ENCODE measurements around the gene PAPLN.
A peak's percentile ranks its signal among the peaks of the same experiment; 100 is the strongest.

The PAPLN gene

DNA sequence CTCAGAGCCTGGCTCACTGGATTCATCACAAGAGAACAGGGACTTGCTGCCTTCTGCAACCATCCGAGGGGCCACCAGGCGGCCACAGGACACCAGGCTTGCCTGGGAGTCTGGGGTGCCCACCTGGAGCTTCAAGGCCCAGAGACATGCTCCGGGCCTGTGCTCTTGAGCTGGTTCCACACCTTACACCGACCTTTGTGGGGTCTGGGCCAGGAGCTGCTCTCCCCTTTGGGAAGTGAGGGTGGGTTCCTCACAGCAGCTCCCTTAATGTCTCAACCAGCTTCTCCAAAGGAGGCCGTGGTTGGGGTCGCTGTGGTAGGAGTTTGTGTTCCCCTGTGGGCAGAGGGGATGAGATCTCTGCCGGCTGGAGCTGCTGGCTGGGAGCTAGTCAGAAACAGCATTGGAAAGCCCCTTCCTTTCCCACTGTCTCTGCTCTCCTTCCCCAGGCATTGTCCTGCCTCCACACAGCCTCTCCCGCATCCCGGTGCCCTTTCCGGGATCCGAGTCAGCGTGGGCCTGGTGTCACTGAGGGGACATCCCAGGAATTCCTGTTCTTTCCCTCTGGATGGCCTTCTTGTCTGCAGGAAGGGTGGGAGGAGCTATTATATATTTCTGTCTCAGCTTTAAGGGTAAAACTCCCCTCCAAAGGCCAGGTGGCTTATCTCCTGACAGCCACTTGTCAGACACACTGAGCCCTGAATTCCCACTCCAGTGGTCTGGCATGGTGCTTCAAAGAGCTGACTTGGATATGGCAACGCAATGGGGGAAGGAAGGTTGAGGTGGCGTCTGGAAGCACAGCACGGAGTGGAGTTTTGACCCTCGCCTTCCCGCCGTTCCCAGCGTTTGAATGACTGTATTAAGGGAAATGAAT is 5.1 kb upstream of the PAPLN start:
- no peak for DNase-seq

DNA sequence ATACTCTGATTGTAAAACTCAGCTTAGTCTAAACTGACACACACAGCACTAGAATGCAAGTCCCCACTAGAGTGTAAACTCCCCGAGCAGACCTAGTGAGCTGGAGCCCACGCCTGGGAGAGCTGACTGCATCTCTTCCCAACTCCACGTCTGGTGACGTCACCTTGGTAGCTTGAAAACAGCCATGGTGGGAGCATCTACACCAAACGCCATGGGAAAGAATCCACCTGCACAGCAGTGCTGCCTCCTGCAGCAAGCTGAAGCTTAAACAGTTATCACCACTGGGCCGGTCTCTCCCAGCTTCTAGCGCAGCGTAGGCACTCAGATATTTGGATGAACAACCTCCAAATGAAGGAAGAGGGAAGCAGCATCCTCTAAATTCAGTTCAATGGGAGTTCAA is 4.3 kb upstream of the PAPLN start:
- no peak for DNase-seq

- DNase-seq = no peak
These were observed 3.7 kb upstream of the PAPLN start for GRCh38 chr14:73233564-73233963.

- no peak for DNase-seq
These were observed 3.3 kb upstream of the PAPLN start for GRCh38 chr14:73234029-73234428.

- DNase-seq = no peak
These were observed 2.5 kb upstream of the PAPLN start for GRCh38 chr14:73234586-73235394.

DNA sequence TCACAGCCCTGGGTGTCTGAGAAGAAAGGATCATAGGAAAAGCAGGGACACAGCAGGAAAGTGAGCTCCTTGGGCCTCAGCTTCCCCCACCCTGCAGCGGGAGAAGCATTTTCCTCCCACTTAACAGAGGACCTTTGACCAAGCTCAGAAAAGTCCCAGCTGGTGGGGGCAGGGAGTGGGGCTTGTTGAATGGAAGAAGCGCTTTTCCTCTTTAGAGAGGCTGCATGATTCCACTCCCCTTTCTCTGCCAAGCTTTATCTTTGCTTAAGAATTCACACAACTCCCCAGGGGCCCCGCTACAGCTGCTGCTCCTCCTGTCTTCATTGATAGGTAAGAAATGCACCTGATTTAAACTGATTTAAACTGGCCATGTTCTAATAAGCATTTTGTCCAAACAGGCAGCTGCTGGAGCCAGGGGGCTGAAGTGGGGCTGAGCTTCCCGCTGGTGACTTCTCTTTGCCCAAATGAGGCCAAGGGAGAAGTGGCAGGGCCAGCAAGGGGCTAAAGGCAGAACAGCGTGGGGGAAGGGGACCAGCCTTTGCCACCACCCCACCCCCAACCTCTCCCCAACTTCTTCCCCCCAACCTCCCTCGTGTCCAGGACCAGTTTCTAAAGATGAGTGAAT is 1.7 kb upstream of the PAPLN start:
- DNase-seq = no peak

DNA sequence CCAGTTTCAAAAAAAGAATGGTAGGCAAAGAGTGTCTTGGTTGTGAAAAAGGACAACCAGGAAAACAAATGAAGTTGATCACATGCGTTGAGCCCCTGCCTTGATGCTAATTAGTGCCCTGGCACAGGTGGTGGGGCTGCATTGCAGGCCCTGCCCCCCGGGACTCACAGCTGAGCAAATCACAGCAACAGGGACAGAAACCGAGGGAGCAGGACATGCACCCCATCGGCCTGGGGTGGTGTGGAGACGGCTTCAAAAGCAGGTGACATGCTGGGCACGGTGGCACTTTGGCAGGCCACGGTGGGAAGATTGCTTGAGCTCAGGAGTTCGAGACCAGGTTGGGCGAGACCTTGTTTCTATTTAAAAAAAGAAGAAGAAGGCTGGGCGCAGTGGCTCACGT is 1.1 kb upstream of the PAPLN start:
- no peak for DNase-seq

DNA sequence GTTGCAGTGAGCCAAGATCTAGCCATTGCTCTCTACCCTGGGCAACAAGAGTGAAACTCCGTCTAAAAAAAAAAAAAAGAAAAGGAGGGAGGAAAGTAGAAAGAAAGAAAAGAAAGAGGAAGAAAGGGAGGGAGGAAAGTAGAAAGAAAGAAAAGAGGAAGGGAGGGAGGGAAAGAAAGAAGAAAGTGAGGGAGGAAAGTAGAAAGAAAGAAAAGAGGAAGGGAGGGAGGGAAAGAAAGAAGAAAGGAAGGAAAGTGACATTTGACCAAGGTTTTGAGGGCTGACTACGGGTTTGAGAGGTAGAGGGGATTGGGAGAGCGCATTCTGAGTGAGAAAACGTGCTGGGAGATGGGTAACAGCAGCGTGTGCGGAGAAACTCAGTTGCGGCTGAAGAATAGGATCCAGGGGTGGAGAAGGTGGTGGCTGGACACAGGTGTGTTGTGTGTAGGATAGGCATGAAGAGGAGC is 521 bp upstream of the PAPLN start:
- no peak for DNase-seq

DNA sequence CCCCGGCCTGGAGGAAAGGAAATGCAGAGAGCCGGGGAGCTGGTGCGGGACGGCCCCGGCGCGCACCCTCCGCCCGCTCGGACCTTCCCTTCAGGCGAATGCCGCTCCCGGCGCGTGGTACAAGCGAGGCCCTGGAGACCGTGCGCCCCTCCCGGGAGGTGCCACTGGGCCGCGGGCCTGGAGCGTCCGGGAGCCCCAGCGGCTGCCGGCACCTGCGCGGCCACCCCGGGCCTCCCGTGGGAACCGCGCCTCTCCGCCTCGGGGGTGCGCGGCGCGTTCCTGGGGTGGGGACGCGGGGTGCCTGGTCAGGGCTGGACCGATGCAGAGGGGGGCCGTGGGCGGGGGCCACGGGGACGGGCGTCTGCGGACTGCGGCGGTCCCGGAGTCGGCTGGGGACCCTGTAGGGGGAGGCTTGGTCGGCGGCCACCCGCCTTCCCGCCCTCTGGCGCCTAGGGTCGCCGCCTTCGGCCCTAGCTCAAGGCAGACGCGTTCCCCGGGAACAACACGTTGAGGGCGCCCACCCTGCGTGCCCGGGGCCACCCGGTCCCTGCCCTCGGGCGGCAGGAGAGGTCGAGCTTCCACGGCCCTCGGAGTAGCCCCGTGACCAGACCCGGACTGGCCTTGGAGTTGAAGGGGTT is 599 bp downstream of the PAPLN start:
- DNase-seq = no peak

GRCh38 chr14:73238424-73238852 is 1.1 kb downstream of the PAPLN start:
- DNase-seq = no peak

- DNase-seq = no peak
These were observed 1.6 kb downstream of the PAPLN start for GRCh38 chr14:73238941-73239340.

GRCh38 chr14:73239393-73240241 is 2.3 kb downstream of the PAPLN start:
- DNase-seq = no peak

DNA sequence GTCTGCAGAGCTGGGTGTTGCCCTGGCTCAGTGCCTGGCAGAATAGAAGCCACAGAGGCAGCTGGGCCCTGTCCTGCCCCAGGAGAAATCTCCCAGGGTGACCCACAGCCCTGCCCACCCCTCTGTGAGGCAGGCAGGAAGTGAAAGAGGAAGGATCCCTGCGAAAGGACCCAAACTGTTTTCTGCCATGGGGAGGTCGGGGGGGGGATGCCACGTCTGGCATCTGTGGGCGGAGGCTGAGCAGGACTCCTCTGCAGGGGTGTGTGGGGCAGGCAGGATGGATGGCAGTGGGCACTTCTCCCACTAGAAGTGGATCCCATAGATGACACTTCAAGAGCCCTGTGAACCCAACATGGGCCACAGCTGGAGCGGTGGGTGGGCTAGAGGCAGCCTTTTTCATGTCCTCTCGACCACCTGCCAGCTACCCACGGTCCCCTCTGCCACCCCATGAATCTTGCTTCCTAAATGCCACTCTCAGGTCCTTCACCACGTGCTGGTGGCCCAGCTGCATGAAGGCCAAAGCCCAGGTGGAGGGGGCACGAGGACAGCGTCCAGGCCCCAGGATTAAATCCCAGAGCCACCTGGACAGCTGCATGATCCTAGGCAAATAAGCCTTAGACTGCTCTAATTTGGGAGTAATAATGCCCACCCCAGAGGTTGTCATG is 3.6 kb downstream of the PAPLN start:
- no peak for DNase-seq

DNA sequence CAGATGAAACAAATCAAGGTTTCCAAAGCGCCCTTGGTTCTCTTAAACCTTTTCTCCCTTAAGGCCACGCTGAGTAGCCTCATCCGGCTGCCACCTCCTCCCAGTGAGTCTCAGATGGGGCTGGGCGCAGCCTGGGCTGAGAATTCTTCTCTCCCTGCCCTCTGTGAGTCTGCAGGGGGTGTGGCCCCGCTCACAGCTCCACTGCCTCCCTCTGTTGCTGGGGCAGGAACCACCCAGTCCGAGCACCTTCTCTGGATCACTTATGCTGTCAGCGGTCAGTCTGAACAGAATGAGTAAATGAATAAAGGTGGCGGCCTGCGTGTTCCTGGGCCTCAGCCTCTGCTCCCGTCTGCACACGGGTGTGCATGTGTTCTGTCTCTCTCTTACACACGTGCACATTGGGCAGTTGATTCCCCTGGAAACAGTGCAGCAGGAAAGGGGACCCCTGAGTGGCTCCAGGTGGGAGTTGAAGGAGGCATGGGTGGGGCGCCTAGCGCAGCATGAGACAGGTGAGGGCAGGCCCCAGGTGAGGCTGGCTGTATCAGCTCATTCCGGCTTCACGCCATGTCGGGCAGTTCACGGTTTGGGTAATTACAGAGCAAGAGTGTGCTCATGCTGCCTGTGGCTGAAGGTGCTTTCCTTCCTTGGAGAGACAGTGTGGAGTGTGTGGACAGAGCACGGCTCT is 4.3 kb downstream of the PAPLN start:
- DNase-seq = no peak

DNA sequence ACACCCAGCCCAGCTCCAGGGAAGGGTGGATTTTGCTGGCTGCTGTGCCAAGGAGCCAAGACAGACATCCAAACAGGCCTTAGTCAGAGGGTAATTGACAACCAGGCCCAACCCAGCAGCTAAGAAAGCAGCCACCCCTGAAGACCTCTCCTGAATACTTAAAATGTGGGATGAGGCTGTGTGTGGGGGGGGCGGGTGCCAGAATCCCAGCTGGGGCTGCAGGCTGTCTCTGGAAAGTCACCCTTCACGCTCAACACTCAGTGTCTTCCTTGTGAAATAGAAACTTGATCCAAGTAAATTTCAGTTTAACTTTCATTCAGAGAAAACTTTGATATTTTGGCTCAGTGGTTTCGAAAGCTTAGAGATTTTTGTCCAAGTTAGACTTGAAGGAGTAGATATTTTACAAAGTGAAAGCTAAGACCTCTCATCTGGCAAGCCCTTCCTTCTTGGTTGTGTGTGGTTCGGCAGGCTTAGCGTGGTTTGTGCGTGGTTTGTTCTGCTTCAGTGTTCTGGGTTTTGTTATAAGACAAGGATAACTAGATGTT is 5.1 kb downstream of the PAPLN start:
- no peak for DNase-seq

DNA sequence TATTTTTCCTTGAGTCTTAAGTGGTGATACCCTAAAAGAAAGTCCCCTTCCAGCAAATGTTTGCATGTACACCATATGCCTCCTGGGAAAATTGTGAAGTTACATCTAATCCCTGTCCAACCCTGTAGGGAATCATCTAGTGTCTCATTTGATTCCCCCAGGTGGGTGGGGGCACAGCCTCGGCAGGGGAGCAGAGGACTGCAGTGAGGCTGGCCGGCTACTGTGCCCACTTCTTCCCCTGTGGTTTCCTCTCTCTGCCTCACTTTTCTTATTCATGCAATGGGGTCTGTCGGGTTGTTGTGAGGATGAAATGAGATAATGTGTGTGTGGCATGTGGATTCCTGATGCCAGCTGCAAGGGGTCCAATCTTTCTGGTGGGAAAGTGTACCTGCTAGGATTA is 6.0 kb downstream of the PAPLN start:
- DNase-seq = no peak

- DNase-seq = no peak
These were observed 6.4 kb downstream of the PAPLN start for GRCh38 chr14:73243748-73244147.

DNA sequence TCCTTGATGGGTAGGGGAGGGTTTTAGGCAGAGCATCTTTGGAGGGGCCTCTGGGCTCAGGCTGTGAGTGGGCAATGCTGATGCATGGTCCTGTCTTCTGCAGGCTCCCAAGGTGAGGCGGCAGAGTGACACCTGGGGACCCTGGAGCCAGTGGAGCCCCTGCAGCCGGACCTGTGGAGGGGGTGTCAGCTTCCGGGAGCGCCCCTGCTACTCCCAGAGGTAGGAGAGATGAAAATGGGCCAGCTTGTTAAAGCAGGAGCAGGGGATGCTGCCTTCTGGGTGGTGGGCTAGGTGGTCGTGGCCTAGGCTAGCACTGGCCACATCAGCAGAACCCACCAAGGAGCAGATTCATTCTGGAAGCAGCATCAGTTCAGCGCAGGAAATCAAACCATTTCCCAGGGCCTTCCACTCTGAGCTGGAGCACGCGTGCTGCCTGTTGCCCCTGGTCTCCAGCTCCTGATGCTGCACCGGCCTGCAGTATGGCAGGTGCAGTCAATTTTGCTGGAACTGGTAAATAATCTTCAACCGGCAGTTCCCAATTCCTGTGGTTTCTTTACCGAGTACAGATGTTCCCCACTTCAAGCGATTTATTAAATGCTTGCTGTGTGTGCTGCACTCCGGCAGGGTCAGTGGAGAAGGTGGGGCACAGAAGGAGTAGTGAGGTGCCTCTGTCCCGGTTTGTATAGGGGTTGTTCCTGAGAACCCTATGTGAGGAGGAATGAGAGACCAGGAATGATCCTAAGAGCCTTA is 7.4 kb downstream of the PAPLN start:
- DNase-seq = no peak

DNA sequence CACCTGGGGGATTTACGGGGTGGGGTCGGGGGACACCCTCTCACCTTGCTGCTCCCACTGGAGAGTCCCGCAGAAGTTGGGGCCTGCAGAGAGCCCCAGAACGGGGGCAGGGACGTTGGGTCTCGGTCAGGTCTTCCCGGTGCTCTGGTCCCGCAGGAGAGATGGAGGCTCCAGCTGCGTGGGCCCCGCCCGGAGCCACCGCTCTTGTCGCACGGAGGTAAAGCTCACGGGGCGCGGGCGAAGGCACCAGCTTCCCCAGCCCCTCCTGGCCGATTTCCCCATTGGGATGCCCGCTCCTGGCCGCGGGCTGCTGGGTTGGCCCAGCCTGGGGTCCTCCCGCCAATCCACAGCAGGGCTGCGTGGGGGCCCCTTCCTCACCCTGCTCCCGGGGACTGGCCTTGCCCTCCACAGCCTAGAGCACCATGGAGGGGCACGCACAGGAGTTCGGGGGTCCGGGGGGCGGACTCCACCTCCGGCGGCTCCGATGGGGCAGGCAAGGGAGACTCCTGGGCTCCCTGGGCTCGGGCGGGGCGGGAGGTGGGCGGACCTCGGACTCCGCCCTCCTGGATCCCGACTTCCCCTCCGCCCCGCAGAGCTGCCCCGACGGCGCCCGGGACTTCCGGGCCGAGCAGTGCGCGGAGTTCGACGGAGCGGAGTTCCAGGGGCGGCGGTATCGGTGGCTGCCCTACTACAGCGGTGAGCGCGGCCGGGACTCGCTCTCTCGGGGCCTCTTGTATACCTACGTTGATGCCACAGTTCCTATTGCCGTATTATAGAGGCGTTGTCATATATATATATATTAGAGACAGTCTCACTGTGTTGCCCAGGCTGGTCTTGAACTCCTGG is 8.4 kb downstream of the PAPLN start:
- DNase-seq = peak; percentile 25
